Central memory CD8-positive, alpha-beta T cell (primary cell): ENCODE results near the gene DCK.
A peak's percentile ranks its signal among the peaks of the same experiment; 100 is the strongest.

Experiments used
- ATAC-seq: fragments of 150-1000 bp; cut with Tn5 transposase; replicated peaks from 2 replicates; pipeline ENCODE4 v1.10.0; 2022; ENCODE audit warnings: mild to moderate bottlenecking, moderate FRiP score, moderate number of reproducible peaks; ENCODE audit not compliant: poor library complexity, severe bottlenecking; ENCODE audit errors: extremely low read depth
- DNase-seq, 2 donors: peaks; one replicate each; pipeline ENCODE4 v3.0.0; 2021; ENCODE audit warnings: low spot score in 2 of 2
- H3K27ac Mint-ChIP-seq: one replicate; pipeline ENCODE4 v1.8.0; 2022; ENCODE audit warnings: low read depth, mild to moderate bottlenecking, moderate library complexity, mixed read lengths
- H3K27me3 Mint-ChIP-seq: one replicate; pipeline ENCODE4 v1.8.0; 2022; ENCODE audit warnings: mixed read lengths
- H3K36me3 Mint-ChIP-seq: one replicate; pipeline ENCODE4 v1.8.0; 2022; ENCODE audit warnings: mild to moderate bottlenecking, moderate library complexity, mixed read lengths; ENCODE audit not compliant: insufficient read depth
- H3K4me1 Mint-ChIP-seq: one replicate; pipeline ENCODE4 v1.8.0; 2022; ENCODE audit warnings: mixed read lengths
- H3K4me3 Mint-ChIP-seq: one replicate; pipeline ENCODE4 v1.8.0; 2022; ENCODE audit warnings: mild to moderate bottlenecking, moderate library complexity, mixed read lengths
- H3K9me3 Mint-ChIP-seq: one replicate; pipeline ENCODE4 v1.8.0; 2022; ENCODE audit warnings: mixed read lengths

DCK gene

GRCh38 chr4:70993181-70994068 is at the start of gene DCK:
DCK (plus strand) TSS chr4:70993649; CDS start chr4:70993836, 187 bp downstream.
- ATAC-seq (peak; percentile 81), DNase-seq (peak; percentile 72 to 73)
- Mint-ChIP-seq H3K4me3 (peak within 1 kb of the TSS; percentile 92), H3K9me3 (no peaks in the 10 kb centered on the region), H3K27ac (peak within 1 kb of the TSS; percentile 89), H3K36me3 (peaks cover 10% of the 10 kb centered on the region), H3K4me1 (peaks cover 47% of the 10 kb centered on the region), H3K27me3 (no peaks in the 10 kb centered on the region)

DNA sequence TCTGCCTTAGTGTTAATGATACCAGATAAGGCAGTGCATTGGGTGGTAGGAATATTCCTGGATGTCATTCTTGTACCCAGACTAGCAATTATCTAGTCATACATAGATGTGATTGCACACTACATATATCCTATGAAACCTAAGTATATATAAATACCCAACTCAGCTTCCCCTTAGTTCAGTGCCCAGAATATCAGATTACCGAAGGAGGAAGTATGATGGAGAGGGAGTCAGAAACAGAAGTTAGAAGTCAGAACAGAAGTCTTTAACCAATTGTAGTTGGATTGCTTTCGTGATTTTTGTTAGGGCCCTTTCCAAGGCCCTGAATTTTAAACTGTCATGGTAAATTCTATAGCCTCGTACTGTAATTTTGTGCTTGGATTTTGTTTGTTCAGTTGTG is 48.4 kb upstream of the DCK start:
- H3K27me3 Mint-ChIP-seq = no peaks in the 10 kb centered on the region
- no peak for ATAC-seq
- H3K4me3 Mint-ChIP-seq = no peak overlapping the region
- peaks cover 1% of the 10 kb centered on the region for H3K36me3 Mint-ChIP-seq
- no peak for DNase-seq
- H3K27ac Mint-ChIP-seq = no peak overlapping the region
- H3K4me1 Mint-ChIP-seq = peaks cover 14% of the 10 kb centered on the region
- no peaks in the 10 kb centered on the region for H3K9me3 Mint-ChIP-seq

DNA sequence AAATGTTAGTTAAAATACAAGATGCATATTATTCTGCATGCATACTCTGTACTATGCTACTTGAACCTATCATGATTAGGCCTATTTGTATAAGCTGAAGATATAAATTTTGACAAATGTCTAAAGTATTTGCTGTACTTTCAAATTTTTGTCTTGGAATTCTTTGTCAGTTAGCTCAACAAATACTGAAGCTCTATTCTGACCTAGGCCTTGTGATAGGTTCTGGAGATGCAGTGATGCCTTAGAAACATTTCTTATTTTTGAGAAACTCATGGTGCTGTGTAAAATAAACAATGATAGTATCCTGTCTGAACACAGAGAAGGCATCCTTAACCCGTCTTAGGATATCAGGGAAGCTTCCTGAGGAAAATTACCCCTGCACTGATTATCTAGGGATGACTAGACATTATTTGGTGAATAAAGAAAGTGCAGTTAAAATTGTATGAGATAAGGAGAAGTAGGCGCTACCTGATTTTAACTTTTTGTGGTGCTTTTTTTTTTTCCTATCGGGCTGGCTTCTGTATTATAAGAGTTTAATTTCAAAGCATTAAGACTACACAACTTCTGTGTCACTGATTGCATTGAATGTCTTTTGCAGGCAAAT is 47.9 kb upstream of the DCK start:
- peaks cover 1% of the 10 kb centered on the region for H3K36me3 Mint-ChIP-seq
- H3K27me3 Mint-ChIP-seq = no peaks in the 10 kb centered on the region
- ATAC-seq = no peak
- no peak for DNase-seq
- no peaks in the 10 kb centered on the region for H3K9me3 Mint-ChIP-seq
- no peak overlapping the region for H3K27ac Mint-ChIP-seq
- no peak overlapping the region for H3K4me3 Mint-ChIP-seq
- peaks cover 14% of the 10 kb centered on the region for H3K4me1 Mint-ChIP-seq

- no peak for ATAC-seq
- H3K36me3 Mint-ChIP-seq = no peaks in the 10 kb centered on the region
Observed at GRCh38 chr4:70946939-70947338, 46.5 kb upstream of the DCK start.

DNA sequence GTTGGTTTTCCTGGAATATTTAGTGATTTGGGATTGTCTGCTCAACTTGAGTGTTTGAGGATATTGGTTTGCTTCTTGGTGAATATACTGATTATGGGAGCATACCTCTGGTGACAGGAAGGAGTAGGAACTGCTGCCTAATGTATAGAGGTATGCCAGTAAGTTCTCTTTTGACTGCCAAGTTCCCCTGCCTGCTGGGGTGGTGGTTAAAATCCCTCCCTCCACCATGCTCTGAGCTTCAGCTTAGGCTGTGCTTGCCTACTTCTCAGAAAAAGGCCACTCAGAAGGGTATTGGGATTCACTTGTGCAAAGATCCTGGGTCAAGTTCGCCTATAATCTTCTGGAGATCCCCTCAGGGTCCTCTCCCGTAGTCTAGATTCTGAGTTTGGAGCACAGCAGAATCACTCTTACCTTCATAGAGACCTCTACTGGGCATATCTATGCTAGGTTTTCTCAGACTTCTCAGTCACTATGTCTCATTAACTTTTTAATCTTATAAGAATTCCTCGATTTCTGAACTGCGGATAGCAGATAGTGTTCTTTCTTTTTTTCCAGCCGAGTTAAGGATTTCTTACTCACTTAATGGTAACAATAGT is 44.7 kb upstream of the DCK start:
- Mint-ChIP-seq H3K9me3 (no peaks in the 10 kb centered on the region), H3K4me3 (no peak overlapping the region), H3K36me3 (no peaks in the 10 kb centered on the region), H3K4me1 (peaks cover 14% of the 10 kb centered on the region), H3K27ac (peak overlapping the region; percentile 67), H3K27me3 (no peaks in the 10 kb centered on the region)
- DNase-seq (no peak), ATAC-seq (no peak)

More at GRCh38 chr4:70946939-70947338, 46.5 kb upstream of the DCK start:
- H3K9me3 Mint-ChIP-seq = no peaks in the 10 kb centered on the region
- no peaks in the 10 kb centered on the region for H3K27me3 Mint-ChIP-seq
- peaks cover 14% of the 10 kb centered on the region for H3K4me1 Mint-ChIP-seq
- no peak overlapping the region for H3K27ac Mint-ChIP-seq
- H3K4me3 Mint-ChIP-seq = no peak overlapping the region
- DNase-seq = no peak

DNA sequence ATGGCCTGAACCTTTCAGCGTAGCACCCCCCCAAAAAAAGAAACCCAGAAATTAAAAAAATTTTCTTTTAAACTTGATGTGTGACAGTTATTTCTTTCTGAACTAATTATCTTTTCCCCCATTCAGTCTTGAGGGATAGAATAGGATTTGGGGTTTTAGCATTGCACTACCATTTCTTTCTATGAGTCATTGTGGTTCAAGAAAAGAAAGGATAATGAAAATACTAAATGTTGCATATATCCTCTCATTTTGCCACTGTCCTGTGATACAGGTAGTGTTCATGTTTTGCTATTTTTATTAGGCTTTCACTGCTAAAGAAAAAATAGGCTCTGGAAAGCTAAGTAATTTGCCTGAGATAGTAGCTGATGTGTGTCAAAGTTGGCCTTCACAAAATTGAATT is 39.4 kb upstream of the DCK start:
- no peaks in the 10 kb centered on the region for H3K9me3 Mint-ChIP-seq
- peaks cover 12% of the 10 kb centered on the region for H3K4me1 Mint-ChIP-seq
- H3K36me3 Mint-ChIP-seq = peaks cover 2% of the 10 kb centered on the region
- no peaks in the 10 kb centered on the region for H3K27me3 Mint-ChIP-seq
- H3K27ac Mint-ChIP-seq = no peak overlapping the region
- H3K4me3 Mint-ChIP-seq = no peak overlapping the region
- DNase-seq (no peak), ATAC-seq (no peak)

DNA sequence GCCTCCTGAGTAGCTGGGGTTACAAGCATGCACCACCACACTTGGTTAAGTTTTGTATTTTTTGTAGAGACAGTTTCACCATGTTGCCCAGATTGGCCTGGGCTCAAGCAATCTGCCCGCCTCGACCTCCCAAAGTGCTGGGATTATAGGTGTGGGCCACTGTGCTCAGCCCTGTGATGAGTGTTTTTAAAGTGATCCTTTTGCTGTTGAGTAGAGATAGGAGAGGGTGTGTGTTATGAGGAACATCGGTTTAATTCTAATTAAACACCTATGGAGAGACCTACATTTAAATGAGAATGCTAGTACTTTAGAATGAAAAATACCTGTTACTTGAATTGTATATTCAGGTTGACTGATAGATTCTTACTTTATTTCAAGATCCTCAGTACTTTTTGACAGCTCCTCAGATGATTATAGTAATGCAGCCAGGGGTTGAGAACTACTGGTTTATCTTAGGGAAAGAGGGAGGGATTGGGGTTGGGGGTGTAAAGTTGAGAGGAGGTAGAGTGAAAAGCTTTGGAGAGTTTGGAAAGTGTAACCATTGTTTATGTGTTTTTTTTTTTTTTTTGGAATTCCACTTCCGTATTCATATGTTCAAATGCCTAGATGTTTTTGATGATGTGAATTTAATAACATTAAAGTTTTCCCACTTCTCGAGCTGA is 36.8 kb upstream of the DCK start:
- H3K4me1 Mint-ChIP-seq = peaks cover 6% of the 10 kb centered on the region
- DNase-seq = no peak
- ATAC-seq = no peak
- peaks cover 2% of the 10 kb centered on the region for H3K36me3 Mint-ChIP-seq
- no peaks in the 10 kb centered on the region for H3K27me3 Mint-ChIP-seq
- no peak overlapping the region for H3K27ac Mint-ChIP-seq
- no peak overlapping the region for H3K4me3 Mint-ChIP-seq
- H3K9me3 Mint-ChIP-seq = no peaks in the 10 kb centered on the region

- ATAC-seq (no peak), DNase-seq (no peak)
- Mint-ChIP-seq H3K9me3 (no peaks in the 10 kb centered on the region), H3K27ac (no peak overlapping the region), H3K36me3 (peaks cover 2% of the 10 kb centered on the region), H3K27me3 (no peaks in the 10 kb centered on the region), H3K4me1 (peaks cover 6% of the 10 kb centered on the region), H3K4me3 (no peak overlapping the region)
Observed at GRCh38 chr4:70958681-70959080, 34.8 kb upstream of the DCK start.

GRCh38 chr4:70969076-70969475 is 24.4 kb upstream of the DCK start:
- peaks cover 9% of the 10 kb centered on the region for H3K36me3 Mint-ChIP-seq
- H3K27me3 Mint-ChIP-seq = no peaks in the 10 kb centered on the region
- no peak overlapping the region for H3K4me3 Mint-ChIP-seq
- ATAC-seq (no peak), DNase-seq (no peak)
- no peak overlapping the region for H3K27ac Mint-ChIP-seq
- no peaks in the 10 kb centered on the region for H3K9me3 Mint-ChIP-seq
- H3K4me1 Mint-ChIP-seq = no peaks in the 10 kb centered on the region

DNA sequence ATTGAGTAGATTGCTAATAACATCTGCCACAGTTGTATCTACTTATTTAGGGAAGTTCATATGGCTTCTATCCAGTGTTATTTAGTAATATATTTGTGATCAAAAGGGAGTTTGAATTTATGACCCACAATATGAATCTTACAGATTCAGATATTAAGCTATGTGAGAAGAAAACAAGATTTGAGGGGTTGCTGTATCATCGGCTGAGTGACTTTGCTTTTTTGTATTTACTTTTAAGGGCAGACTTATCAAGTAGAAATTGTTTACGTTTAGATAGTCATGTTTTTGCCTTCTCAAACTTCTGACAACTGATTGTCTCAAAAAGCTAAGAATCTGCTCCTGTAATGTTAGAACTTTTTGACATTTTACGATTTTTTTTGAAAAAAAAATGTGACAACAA is 17.2 kb upstream of the DCK start:
- no peaks in the 10 kb centered on the region for H3K4me1 Mint-ChIP-seq
- H3K4me3 Mint-ChIP-seq = no peak overlapping the region
- no peaks in the 10 kb centered on the region for H3K9me3 Mint-ChIP-seq
- DNase-seq (no peak), ATAC-seq (no peak)
- no peaks in the 10 kb centered on the region for H3K27me3 Mint-ChIP-seq
- H3K36me3 Mint-ChIP-seq = peaks cover 12% of the 10 kb centered on the region
- H3K27ac Mint-ChIP-seq = no peak overlapping the region

- no peaks in the 10 kb centered on the region for H3K9me3 Mint-ChIP-seq
- peaks cover 10% of the 10 kb centered on the region for H3K36me3 Mint-ChIP-seq
- no peak for ATAC-seq
- H3K27ac Mint-ChIP-seq = no peak overlapping the region
- H3K4me1 Mint-ChIP-seq = no peaks in the 10 kb centered on the region
- H3K27me3 Mint-ChIP-seq = no peaks in the 10 kb centered on the region
- H3K4me3 Mint-ChIP-seq = no peak overlapping the region
- DNase-seq = no peak
Observed at GRCh38 chr4:70979445-70980008, 13.9 kb upstream of the DCK start.

GRCh38 chr4:70980196-70980595 is 13.3 kb upstream of the DCK start:
- no peak overlapping the region for H3K4me3 Mint-ChIP-seq
- H3K9me3 Mint-ChIP-seq = no peaks in the 10 kb centered on the region
- no peaks in the 10 kb centered on the region for H3K27me3 Mint-ChIP-seq
- H3K27ac Mint-ChIP-seq = no peak overlapping the region
- DNase-seq = no peak
- H3K4me1 Mint-ChIP-seq = no peaks in the 10 kb centered on the region
- no peak for ATAC-seq
- H3K36me3 Mint-ChIP-seq = peaks cover 10% of the 10 kb centered on the region
